SU-DHL-6 (cell line): ENCODE results near the gene OR51L1.

Experiments
- H2AFZ ChIP-seq: fragments of 200-600 bp; sonication (generic); 2 replicates; pipeline ENCODE4 v1.6.1; 2014; ENCODE audit warnings: low read depth, mild to moderate bottlenecking, moderate library complexity, mixed read lengths, antibody characterized with exemption, low read length; ENCODE audit not compliant: severe bottlenecking
- H3F3A ChIP-seq: fragments of 200-600 bp; shearing (Covaris generic); 2 replicates; pipeline ENCODE4 v1.6.0; 2016; ENCODE audit warnings: antibody characterized with exemption, mild to moderate bottlenecking; ENCODE audit not compliant: insufficient read depth
- H3K27ac ChIP-seq: fragments of 200-600 bp; sonication (generic); 2 replicates; pipeline ENCODE4 v1.5.1; 2016; ENCODE audit warnings: low read depth, mild to moderate bottlenecking, low read length, moderate library complexity, mixed read lengths
- H3K27me3 ChIP-seq: fragments of 200-600 bp; sonication (generic), shearing (Covaris generic); 2 replicates; pipeline ENCODE4 v1.6.0; 2014; ENCODE audit warnings: mild to moderate bottlenecking, low read length
- H3K36me3 ChIP-seq: fragments of 200-600 bp; sonication (generic); 2 replicates; pipeline ENCODE4 v1.6.1; 2014; ENCODE audit warnings: mild to moderate bottlenecking, low read length, mixed read lengths
- H3K4me2 ChIP-seq: fragments of 300-600, 200-600 bp; shearing (Covaris generic), sonication (generic); 2 replicates; pipeline ENCODE4 v1.6.0; 2014; ENCODE audit warnings: low read length, low read depth, mild to moderate bottlenecking; ENCODE audit not compliant: poor library complexity, severe bottlenecking
- H3K4me3 ChIP-seq: fragments of 200-600 bp; sonication (generic); 2 replicates; pipeline ENCODE4 v1.5.1; 2014; ENCODE audit warnings: antibody characterized with exemption, low read length, mild to moderate bottlenecking, mixed read lengths; ENCODE audit not compliant: insufficient read depth, poor library complexity, severe bottlenecking
- H3K79me2 ChIP-seq: fragments of 200-600 bp; sonication (generic); 2 replicates; pipeline ENCODE4 v1.6.1; 2014; ENCODE audit warnings: mild to moderate bottlenecking, low read length, moderate library complexity; ENCODE audit not compliant: insufficient read depth
- H3K9ac ChIP-seq: fragments of 200-600 bp; sonication (generic); 2 replicates; pipeline ENCODE4 v1.7.0; 2014; ENCODE audit warnings: mild to moderate bottlenecking, low read length
- H3K9me2 ChIP-seq: fragments of 200-600 bp; sonication (generic); replicated peaks from 2 replicates; pipeline ENCODE4 v1.6.1; 2014; ENCODE audit warnings: low read length; ENCODE audit not compliant: insufficient read depth
- H3K9me3 ChIP-seq: fragments of 200-600 bp; sonication (generic); 2 replicates; pipeline ENCODE4 v1.6.1; 2014; ENCODE audit warnings: low read length, mixed read lengths; ENCODE audit not compliant: insufficient read depth
- H4K20me1 ChIP-seq: fragments of 200-600 bp; sonication (generic); 2 replicates; pipeline ENCODE4 v1.6.1; 2014; ENCODE audit warnings: low read depth, mild to moderate bottlenecking, antibody characterized with exemption, low read length, moderate library complexity, mixed read lengths
- EZH2phosphoT487 ChIP-seq: fragments of 200-600 bp; sonication (generic), shearing (Covaris generic); conservative IDR thresholded peaks from 2 replicates; pipeline ENCODE4 v1.6.1; 2018; ENCODE audit warnings: mild to moderate bottlenecking, antibody characterized with exemption, low read length, moderate library complexity, mixed read lengths
- TF ChIP-seq, protein P1 (sequence below): fragments of 200-600 bp; sonication (generic); IDR thresholded peaks from one replicate; pipeline ENCODE4 v1.5.1; 2017; ENCODE audit warnings: antibody characterized with exemption, mild to moderate bottlenecking, low read length, moderate library complexity; ENCODE audit not compliant: insufficient read depth, poor library complexity, severe bottlenecking

The OR51L1 gene

DNA sequence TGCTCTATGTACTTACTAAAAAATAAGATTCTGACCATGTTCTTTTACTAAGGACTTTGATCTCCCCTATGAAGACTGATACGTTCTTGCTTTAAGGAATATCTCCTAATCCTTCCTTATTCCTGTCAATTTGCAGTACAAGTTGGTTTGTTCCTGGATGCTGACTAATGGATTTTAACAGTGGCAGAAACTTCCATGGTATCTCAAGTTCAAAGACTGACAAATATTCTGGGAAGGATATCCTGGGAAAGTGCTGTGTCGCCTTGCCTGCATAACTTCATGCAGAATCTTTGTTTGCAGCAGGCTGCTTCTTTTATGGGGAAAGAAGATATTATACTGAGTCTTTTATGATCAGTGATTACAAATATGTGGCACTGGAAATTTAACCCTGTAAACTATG lies 43.3 kb downstream of the OR51L1 start:
- Histone ChIP-seq H2AFZ (no peak overlapping the region), H3K4me3 (no peak overlapping the region), H3K27ac (no peak overlapping the region), H4K20me1 (no peaks in the 10 kb centered on the region), H3K9ac (no peak overlapping the region), H3K36me3 (no peaks in the 10 kb centered on the region), H3K9me3 (no peaks in the 10 kb centered on the region), H3K4me2 (no peak overlapping the region), H3K9me2 (no peaks in the 10 kb centered on the region), H3F3A (no peaks in the 10 kb centered on the region), H3K79me2 (no peaks in the 10 kb centered on the region), H3K27me3 (no peaks in the 10 kb centered on the region)
- TF ChIP-seq, protein P1, sequence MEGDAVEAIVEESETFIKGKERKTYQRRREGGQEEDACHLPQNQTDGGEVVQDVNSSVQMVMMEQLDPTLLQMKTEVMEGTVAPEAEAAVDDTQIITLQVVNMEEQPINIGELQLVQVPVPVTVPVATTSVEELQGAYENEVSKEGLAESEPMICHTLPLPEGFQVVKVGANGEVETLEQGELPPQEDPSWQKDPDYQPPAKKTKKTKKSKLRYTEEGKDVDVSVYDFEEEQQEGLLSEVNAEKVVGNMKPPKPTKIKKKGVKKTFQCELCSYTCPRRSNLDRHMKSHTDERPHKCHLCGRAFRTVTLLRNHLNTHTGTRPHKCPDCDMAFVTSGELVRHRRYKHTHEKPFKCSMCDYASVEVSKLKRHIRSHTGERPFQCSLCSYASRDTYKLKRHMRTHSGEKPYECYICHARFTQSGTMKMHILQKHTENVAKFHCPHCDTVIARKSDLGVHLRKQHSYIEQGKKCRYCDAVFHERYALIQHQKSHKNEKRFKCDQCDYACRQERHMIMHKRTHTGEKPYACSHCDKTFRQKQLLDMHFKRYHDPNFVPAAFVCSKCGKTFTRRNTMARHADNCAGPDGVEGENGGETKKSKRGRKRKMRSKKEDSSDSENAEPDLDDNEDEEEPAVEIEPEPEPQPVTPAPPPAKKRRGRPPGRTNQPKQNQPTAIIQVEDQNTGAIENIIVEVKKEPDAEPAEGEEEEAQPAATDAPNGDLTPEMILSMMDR: no peak
- TF ChIP-seq EZH2phosphoT487: no peak

DNA sequence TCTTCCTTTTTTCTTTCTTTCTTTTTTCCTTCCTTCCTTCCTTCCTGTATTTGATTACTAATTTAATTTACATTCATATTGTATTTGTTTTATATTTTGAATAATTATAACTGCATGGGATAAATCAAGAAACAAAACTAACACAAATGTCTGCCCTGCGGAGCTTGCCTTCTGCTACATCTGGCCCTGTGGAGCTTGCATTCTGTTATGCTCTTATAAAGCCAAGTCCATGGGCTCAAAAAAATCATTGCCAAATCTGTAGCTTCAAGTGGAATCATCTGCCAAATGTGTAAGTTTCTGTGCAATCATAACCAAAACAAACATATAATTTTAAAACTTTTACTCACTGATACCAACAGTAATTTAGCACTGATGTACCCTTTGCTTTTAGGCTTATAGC lies 43.7 kb downstream of the OR51L1 start:
- H3K4me2 ChIP-seq: no peak overlapping the region
- H3K27me3 ChIP-seq: no peaks in the 10 kb centered on the region
- no peaks in the 10 kb centered on the region for H3K9me3 ChIP-seq
- TF ChIP-seq, protein P1: no peak
- no peak for TF ChIP-seq EZH2phosphoT487
- H3K9ac ChIP-seq: no peak overlapping the region
- no peak overlapping the region for H3K4me3 ChIP-seq
- no peaks in the 10 kb centered on the region for H4K20me1 ChIP-seq
- H3K9me2 ChIP-seq: no peaks in the 10 kb centered on the region
- no peak overlapping the region for H3K27ac ChIP-seq
- H2AFZ ChIP-seq: no peak overlapping the region
- no peaks in the 10 kb centered on the region for H3K79me2 ChIP-seq
- H3F3A ChIP-seq: no peaks in the 10 kb centered on the region
- no peaks in the 10 kb centered on the region for H3K36me3 ChIP-seq

DNA sequence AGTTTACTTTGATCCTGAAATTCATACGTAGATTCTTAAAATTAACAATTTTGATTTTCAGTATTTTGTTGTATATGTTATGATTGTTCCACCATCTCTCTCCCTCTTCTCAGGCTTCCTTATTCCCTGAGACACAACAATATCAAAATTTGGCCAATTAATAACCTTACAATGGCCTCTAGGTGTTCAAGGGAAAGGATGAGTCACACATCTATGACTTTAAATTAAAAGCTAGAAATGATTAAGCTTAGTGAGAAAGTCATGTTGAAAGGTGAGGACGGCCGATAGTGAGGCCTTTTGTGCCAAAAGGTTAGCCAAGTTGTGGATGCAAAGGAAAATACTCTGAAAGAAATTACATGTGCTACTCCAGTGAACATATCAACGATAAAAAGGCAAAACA lies 46.2 kb downstream of the OR51L1 start:
- Histone ChIP-seq H3K9ac (no peak overlapping the region), H3K27me3 (no peaks in the 10 kb centered on the region), H3K79me2 (no peaks in the 10 kb centered on the region), H3K4me2 (no peak overlapping the region), H3F3A (no peaks in the 10 kb centered on the region), H3K36me3 (no peaks in the 10 kb centered on the region), H3K27ac (no peak overlapping the region), H4K20me1 (no peaks in the 10 kb centered on the region), H2AFZ (no peak overlapping the region), H3K4me3 (no peak overlapping the region), H3K9me3 (no peaks in the 10 kb centered on the region), H3K9me2 (no peaks in the 10 kb centered on the region)
- no peak for TF ChIP-seq EZH2phosphoT487
- TF ChIP-seq, protein P1: no peak
